Measurements from ENCODE around the gene PARD6B.

DNA sequence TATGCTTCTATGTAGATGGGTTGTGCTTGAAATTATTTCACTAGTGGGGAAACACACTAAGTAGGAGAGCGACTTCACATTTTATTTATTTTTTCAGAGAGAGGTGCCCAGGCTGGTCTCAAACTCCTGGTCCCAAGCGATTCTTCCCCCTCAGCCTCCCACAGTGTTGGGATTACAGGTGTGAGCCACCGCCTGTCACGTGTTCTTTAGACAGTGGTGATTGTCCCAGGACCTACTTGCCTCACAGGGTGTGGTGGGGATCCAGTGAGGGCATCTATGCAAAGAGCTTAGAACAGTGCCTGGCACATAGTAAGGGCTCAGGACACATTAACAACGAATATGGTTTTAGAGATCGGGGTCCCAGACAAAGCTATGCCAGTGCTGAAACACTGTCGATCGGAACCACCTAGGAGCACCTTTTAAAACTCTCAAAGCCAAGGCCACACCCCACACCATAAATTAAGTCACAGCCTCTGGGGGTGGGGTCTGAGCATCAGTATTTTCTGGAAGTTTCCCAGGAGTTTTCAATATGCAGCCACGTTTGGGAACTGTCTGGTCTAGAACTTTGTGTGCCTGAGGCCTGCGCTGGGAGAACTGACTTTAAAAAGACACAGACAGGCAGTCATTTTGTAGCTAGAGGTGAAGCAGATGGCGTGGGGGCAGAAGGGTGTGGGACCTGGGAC, 58.7 kb downstream of the PARD6B start:
- TF ChIP-seq CTCF (IDR thresholded peaks at IDR 0.05) (no peak), POLR2A (IDR thresholded peaks at IDR 0.05) (no peak), EP300 (IDR thresholded peaks at IDR 0.05) (peak in 2 of 4 donors; percentile 83 to 86), POLR2AphosphoS5 (IDR thresholded peaks at IDR 0.05) (peak in 2 of 4 donors; percentile 74 to 81)

All from sigmoid colon (tissue), 4 donors.